ENCODE measurements around the gene ABCC2.

DNA sequence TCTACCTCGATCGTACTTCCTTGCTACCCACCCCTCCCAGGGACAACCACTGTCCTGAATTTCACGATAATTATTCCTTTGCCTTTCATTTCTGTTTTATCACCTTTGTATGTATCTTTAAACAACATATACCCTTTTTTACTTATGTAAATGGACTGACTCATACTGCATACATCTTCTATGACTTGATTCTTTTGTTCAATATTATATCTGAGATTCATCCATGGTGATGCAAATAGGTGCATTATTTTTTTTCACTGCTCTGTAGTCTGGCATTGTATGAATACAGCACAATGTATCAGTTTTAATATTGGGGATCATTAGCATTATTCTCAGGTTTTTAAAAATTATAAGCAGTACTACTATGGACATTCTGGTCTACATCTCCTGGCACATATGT lies 69.4 kb downstream of the ABCC2 start:
- no peak for TF ChIP-seq MXI1 (IDR thresholded peaks at IDR 0.05; ENCODE audit: borderline replicate concordance, low read depth, low read length)
- no peak for TF ChIP-seq RCOR1 (IDR thresholded peaks at IDR 0.05; ENCODE audit: insufficient replicate concordance, low read length)
- no peak for TF ChIP-seq NFE2L2 (IDR thresholded peaks at IDR 0.05; ENCODE audit: low read depth, low read length)
- no peak for TF ChIP-seq POLR2A (IDR thresholded peaks at IDR 0.05; ENCODE audit: low read depth, low read length)
- TF ChIP-seq, protein P1, sequence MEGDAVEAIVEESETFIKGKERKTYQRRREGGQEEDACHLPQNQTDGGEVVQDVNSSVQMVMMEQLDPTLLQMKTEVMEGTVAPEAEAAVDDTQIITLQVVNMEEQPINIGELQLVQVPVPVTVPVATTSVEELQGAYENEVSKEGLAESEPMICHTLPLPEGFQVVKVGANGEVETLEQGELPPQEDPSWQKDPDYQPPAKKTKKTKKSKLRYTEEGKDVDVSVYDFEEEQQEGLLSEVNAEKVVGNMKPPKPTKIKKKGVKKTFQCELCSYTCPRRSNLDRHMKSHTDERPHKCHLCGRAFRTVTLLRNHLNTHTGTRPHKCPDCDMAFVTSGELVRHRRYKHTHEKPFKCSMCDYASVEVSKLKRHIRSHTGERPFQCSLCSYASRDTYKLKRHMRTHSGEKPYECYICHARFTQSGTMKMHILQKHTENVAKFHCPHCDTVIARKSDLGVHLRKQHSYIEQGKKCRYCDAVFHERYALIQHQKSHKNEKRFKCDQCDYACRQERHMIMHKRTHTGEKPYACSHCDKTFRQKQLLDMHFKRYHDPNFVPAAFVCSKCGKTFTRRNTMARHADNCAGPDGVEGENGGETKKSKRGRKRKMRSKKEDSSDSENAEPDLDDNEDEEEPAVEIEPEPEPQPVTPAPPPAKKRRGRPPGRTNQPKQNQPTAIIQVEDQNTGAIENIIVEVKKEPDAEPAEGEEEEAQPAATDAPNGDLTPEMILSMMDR (conservative IDR thresholded peaks at IDR 0.05; ENCODE audit: low read depth, low read length): no peak
- TF ChIP-seq RAD21 (IDR thresholded peaks at IDR 0.05; ENCODE audit: low read length): no peak
- no peak for TF ChIP-seq FOS (IDR thresholded peaks at IDR 0.05; ENCODE audit: low read depth, low read length)
- TF ChIP-seq, protein P2, sequence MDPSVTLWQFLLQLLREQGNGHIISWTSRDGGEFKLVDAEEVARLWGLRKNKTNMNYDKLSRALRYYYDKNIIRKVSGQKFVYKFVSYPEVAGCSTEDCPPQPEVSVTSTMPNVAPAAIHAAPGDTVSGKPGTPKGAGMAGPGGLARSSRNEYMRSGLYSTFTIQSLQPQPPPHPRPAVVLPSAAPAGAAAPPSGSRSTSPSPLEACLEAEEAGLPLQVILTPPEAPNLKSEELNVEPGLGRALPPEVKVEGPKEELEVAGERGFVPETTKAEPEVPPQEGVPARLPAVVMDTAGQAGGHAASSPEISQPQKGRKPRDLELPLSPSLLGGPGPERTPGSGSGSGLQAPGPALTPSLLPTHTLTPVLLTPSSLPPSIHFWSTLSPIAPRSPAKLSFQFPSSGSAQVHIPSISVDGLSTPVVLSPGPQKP (IDR thresholded peaks at IDR 0.05; ENCODE audit: borderline replicate concordance, low read depth, low read length): no peak
- TF ChIP-seq CEBPB (IDR thresholded peaks at IDR 0.05; ENCODE audit: low read depth, low read length): no peak
- no peak for TF ChIP-seq RFX5 (IDR thresholded peaks at IDR 0.05; ENCODE audit: low read depth, low read length)
- no peak for TF ChIP-seq CHD1 (IDR thresholded peaks at IDR 0.05; ENCODE audit: low read depth, low read length)
- no peak for TF ChIP-seq MAFK (IDR thresholded peaks at IDR 0.05; ENCODE audit: low read depth, low read length)

Data from IMR-90 (cell line).